Measurements from ENCODE around the gene PLA2G4B.

GRCh38 chr15:41874736-41875135 is 36.1 kb downstream of the PLA2G4B start:
- TF ChIP-seq POLR2A (IDR thresholded peaks at IDR 0.05; ENCODE audit: low read depth, low read length): no peak
- TF ChIP-seq POLR2AphosphoS5 (IDR thresholded peaks at IDR 0.05; ENCODE audit: low read depth, low read length): no peak

Measured in GM12892 (cell line).